RPMI7951 (cell line): Measurements from ENCODE around the gene RPUSD4. TPM values are rescaled to one million over a fixed set of nuclear protein-coding genes. Genes with fewer than 3 reads are reported as not detected.
A peak's percentile ranks its signal among the peaks of the same experiment; 100 is the strongest.
"Not testable (repeated sequence)": the region's sequence is repeated elsewhere in the genome, so short reads cannot be mapped to it uniquely, and the experiment has no call there.

Experiments used
- DNase-seq: peaks from one replicate; pipeline ENCODE4 v3.0.0-alpha.2; 2012; ENCODE audit warnings: low read depth
- total RNA-seq: library from RNA; depleted of rRNA; stranded (reverse); fragments of >200 nt; shearing (Covaris generic); gene quantifications from 2 replicates; pipeline ENCODE4 v1.2.3, GENCODE V29; 2014; rRNA removed

The RPUSD4 gene, protein sequence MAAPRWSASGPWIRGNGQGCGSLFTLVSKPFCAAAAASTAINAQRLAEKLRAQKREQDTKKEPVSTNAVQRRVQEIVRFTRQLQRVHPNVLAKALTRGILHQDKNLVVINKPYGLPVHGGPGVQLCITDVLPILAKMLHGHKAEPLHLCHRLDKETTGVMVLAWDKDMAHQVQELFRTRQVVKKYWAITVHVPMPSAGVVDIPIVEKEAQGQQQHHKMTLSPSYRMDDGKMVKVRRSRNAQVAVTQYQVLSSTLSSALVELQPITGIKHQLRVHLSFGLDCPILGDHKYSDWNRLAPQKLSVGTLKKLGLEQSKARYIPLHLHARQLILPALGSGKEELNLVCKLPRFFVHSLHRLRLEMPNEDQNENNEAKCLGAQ
- 16.1 and 18.8 TPM in 2 replicates for total RNA-seq

DNA sequence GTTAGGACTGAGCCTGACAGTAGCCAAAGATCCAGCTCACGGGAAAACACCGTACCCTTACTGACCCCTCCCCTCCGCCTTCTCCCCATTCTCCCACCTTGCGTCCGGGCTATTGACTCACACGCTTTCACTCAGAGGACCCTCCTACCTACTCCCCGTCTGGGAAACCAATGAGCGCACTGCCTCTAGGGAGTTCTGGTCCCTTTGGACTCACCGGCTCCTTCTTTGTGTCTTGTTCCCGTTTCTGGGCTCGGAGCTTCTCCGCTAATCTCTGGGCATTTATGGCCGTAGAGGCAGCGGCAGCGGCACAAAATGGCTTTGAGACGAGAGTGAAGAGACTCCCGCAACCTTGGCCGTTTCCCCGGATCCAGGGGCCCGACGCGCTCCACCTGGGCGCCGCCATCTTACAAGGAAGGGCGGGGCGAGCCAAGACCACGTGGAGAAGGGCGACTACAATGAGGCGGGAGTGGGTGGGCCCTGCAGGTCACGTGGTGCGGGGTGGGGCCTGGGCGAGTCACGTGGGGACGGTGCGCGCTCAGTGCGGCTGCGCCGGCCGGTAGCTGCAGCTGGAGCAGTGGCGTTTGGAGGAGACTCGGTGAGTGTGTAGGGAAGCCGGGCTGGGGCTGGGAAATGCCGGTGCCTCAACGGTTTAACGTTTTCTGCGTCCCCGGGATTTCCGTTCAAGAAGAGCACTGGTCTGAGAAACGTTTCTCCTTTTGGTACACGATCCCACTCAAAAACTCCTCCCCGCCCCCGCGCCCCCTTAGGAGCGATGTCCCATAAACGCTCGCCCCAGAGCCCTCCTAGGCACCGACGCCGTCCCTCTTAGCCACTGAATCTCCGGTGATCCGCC, at the start of gene RPUSD4, which contains the start of gene FAM118B:
TSS of gene RPUSD4 (minus strand) at position 415 of the 853 bp plus-strand sequence. CDS start at position 403, 12 bp downstream.
TSS of gene FAM118B (plus strand) at position 547 of the 853 bp plus-strand sequence. CDS start 23,220 bp downstream, outside the sequence.
- DNase-seq: peak; percentile 94

DNA sequence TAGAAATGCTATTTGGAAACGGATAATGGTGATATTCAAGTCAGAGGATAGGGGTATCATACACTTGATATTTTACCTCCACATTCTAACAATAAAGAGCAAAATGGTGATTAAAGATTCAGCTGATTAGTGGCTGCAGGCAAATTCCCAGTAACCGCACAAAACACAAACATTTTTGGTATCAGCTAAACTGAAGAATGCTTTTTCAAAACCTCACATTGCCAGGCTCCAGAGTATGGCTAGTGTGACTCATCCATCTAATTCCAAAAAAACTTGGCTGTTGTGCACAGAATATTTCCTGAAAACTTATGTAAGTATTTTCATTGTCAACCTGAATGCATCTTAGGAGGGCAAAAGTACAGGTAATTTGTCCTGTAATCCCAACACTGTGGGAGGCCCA, 46.3 kb upstream of the RPUSD4 start:
- peak; percentile 68 for DNase-seq

DNA sequence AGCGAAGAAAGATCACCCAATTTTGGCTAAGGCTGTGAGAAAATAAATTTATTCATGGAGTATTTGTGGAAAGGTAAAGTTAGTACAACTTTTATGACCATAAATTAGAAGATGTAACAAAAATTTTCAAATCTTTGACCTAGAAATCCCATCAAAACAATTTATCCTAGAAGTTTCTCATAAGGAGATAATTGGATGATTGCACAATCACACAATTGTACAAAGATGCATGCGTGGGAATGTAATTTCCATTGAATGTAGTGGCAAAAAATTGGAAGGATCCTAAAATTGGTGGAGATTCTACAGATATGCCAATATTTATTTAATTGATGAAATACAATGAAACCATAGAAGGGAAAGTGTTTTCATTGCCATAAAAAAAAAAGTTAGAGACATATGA, 45.7 kb upstream of the RPUSD4 start:
- DNase-seq: no peak

DNA sequence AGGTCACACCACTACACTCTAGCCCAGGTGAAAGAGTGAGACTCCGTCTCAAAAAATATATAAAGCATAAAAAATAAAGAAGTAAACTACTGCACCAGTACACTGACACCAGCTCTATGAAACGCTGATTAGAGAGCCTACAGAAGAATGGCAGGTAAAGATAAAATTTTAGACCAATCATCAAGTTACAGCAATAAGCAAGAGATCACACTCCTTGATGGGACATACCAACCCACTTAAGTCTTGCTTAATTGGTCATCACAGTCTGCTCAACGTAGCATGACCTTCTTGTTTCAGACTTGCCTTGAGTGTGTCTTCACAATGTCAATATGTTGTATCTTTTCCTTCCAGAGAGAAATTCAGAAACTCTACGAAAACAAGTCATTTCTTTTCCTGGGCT, 44.8 kb upstream of the RPUSD4 start:
- DNase-seq: no peak

DNA sequence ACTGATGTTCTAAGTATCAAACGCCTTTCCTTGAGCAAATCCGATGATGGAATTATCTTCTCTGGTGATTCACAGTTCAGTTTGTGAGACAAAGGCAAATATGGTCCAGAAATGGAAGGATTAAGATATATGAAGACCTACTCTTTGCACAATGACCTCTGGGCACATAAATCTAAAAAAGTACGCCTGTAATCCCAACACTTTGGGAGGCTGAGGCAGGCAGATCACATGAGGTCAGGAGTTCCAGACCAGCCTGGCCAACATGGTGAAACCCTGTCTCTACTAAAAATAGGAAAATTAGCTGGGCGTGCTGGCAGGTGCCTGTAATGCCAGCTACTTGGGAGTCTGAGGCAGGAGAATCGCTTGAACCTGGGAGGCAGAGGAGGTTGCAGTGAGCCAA, 44.1 kb upstream of the RPUSD4 start:
- not testable (repeated sequence) for DNase-seq

DNA sequence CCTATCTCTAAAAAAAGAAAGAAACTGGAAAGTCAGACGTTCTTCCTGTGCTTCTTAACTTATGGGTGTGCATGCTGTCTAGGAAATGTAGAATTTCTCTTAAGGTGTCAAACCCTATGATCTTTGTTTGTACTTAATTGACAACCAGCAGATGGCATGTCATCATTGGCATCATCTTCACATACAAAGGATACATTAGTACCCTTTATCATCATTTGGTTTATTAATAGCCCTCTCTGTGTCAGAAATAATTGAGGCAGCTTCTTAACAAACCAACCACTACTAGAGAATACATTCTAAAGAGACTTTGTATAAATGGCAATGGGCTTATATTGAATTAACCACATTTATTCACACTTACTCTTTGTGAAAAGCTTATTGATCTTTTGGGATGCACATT, 43.4 kb upstream of the RPUSD4 start:
- no peak for DNase-seq

DNA sequence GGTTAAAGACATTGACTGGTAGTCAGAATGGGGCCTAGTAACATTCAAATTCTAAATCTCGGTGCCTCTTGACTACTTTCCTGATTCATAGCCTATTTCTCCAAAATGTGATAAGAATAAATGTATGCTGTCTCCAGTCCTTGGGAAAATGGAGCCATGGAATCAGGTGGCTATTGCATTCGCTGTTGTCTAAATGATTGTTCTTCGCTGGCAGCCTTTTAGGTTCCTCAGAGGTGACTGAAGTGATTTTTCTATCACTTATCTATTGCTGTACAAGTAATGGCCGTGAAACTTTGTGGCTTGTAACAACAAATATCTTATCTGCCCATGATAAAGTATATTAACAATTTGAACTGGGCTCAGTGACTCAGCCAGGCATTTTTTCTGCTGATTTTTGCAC, 41.8 kb upstream of the RPUSD4 start:
- no peak for DNase-seq

DNA sequence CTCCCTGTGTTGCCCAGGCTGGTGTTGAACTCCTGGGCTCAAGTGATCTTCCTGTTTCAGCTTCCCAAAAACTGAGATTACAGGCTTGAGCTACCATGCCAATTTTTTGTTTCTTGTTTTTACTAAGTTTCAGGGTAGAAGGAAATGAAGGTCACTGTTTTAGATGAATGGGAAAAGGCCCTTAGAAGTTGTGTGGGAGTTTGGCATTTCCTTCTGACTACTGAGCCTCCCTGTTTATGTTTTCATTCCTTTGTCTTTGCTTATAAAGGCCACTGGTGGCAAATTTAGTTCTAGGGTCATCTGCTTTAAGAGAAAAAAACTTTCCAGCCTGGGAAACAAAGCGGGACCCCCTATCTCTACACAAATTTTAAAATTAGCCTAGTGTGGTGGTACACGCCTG, 35.2 kb upstream of the RPUSD4 start:
- no peak for DNase-seq

DNA sequence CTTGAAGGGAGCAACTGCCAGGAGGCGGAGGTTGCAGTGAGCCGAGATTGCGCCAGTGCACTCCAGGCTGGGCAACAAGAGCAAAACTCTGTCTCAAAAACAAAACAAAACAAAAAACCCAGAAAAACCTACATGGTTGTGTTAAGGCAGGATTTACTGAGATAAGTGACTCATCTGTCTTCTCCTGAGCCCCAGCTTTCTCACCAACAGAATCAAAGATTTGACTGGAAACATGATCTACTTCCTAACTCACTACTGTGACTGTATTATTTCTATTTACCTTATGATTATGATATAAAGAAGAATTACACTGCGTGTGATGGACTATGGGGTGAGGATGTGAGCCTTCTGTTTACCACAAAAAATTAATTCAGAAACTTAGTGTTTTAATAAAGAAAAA, 21.9 kb upstream of the RPUSD4 start:
- no peak for DNase-seq

DNA sequence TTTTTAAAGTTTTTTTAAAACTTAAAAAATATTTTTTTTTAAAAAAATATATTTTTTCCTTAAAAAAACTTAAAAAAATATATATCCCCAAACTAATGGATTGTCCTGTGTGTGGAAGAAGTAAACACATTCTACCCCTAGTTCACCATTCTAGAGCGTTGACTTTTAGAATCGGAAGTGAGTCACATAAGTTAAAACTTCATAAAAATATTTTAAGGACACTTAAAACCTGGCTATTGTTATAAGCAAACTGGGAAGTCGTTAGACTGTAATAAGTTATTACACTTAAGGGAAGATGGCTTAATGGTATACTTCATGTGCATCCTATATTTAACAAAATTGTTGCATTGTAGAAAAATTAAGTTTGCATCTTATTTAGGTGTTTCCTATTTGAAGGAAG, 21.2 kb upstream of the RPUSD4 start:
- no peak for DNase-seq

DNA sequence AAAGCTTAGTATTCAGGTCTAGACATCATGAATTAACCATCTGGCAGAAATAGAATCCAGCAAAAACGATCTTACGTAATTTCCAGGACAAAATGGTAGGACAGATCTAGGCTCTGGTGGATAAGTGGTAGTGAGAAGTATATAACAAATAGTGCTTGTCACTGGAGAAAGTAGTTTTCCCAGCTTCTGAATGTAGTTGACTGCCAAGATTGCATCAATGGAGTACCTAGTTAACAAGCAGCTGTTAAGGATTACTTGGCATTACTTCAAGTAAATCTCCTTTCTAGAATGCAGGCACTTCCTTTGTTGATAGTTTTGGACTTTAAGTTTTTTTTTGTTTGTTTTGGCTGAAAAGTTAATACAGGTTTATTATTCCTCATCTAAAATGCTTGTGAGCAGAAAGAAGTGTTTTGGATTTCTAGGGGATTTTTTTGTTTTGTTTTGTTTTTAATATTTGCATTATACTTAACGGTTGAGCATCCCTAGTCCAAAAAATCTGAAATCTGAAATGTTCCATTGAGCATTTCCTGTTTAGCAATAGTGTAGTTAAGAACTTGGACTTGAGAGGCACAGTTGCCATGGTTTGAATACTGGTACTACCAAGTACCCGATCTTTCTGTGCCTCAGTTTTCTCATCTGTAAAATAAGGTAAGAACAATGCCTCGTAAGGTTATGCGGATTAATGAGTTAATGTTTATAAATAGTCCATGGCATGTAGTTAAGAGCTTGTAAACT, 20.4 kb upstream of the RPUSD4 start:
- DNase-seq: peak; percentile 13

DNA sequence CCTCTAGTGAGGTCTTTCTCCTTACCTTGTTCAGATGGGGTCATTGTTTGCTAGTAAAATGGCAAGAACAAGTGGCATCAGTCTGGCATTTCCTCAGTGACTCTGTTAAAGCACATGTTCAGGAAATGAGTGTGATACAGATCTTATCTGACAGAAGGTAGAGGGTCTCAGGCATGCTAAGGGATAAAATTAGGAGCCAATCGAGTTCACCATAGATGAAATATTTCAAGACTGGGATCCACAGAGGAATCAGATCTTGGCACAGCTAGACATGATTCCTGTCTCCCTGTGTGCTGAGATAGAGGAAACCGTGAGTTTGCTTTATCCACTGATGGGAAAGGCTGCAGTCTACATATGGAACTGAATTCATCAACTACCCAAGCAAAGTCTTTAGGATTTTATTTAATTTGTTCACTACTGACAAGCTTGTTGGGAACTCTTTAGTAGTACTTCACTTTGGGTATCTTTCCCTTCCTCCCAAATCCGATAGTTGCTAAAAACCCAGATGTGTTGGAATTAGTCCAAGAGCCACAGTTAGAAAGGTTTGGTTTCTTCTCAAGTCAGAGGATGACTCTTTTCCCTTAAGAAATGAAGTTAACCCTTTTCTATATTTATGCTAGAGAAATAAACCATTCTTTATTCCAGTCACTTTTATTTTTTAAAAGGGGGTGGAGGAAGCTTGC, 18.5 kb upstream of the RPUSD4 start:
- peak; percentile 39 for DNase-seq

DNA sequence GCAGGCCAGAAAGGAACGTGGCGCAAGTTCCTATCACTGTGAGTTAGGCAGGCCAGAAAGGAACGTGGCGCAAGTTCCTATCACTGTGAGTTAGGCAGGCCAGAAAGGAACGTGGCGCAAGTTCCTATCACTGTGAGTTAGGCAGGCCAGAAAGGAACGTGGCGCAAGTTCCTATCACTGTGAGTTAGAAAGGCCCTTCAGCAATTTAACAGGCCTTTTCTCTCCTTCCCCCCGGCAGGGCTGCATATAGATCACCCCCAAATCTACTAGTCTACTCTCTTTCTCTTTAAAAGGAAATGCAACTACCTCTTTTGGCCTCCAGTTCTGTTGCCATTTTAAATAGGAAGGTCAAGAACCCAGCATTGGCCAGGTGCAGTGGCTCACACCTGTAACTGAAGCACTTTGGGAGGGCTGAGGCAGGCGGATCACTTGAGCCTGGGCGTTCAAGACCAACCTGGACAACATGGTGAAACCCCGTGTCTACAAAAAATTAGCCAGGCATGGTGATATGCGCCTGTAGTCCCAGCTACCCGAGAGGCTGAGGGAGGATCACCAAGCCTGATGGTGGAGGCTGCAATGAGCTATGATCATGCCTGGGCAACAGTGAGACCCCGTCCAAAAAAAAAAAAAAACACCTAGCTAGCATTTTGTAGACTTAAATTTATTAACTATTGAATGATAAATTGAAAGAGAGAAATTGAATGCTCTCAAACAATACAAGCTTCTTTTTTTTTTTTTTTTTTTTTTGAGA, 15.1 kb upstream of the RPUSD4 start:
- DNase-seq: no peak

DNA sequence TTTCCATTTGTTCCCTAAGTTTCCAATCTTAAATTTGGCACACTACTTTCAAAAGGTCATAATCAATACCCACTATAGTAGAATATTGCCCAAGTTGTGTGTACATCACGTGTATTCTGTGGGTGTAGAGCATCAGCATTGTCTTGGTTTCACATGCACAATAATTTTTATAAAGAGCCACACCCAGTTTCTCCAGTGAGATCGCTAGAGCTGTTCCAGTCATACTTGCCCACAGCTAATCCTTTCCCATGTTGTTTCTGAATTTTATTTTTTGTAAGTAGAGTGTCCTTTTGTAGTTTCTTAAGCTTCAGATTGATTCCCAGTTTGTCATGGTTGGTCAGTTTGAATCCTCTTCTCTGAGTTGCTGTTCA, 13.8 kb upstream of the RPUSD4 start:
- no peak for DNase-seq

DNA sequence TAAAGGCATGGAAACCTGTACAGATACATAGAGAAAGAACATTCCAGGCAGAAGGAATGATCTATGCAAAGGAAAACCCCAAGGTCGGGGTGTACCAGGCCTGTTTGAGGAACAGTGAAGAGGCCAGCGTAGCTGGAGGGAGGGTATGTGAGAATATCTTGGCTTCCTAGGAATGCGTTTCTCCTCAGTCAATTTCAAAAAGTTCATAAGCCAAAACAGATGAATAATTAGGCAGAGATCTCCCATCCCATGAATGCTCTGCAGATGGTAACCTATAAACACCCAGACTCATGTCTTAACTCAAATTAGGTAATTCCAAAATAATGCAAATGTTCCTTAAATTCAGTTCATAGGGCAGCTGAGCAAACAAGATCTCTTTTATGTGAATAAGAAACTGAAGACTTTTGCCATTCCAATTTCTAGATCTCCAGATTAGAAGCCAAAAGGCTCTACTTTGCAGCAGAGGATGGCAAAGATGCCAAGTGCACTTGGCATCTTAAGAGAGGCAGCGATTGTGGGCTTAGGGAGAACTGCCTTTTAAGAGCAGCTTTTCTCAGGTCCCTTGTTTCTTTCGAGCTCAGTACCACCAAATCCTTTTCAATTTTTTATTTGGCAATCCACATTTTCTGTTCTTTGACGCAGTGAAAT, 13.3 kb upstream of the RPUSD4 start:
- no peak for DNase-seq

DNA sequence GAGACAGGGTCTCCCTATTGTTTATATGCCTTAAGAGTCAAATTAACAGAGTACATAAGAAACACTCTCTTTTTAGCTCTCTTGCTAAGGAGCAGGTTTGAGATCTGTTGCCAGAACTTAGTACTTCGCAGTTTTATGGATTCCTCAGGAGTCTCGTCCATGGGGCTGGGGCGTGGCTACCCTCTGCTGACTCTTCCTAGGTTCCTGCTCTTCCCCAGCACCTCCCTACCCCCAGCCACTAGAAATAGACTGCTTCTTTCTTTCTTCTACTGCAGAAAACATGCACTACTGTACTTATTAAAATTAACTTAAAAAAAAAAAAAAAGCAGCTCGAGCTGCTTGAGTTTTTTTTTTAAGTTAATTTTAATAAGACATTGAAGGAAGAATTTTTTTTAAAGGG, 8.1 kb upstream of the RPUSD4 start:
- DNase-seq: no peak

DNA sequence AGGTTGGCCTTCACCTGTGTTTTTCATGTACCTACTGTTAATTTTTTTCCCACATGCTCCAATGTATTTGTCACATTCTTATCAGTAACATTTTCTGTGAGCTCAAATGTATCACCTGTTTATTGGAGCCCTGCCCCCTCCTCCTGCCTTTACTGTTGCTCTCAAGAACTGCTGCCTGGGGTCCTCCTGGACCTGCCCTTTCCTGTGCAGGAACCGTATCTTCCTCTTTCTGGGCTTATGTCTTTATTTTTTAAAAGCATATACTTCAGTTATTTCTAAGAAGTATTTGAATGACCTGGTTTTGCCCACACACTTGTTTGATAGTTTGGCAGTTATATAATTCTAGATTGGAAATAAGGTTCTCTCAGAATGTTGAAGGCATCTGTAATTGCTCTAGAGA, 6.0 kb upstream of the RPUSD4 start:
- DNase-seq: no peak

DNA sequence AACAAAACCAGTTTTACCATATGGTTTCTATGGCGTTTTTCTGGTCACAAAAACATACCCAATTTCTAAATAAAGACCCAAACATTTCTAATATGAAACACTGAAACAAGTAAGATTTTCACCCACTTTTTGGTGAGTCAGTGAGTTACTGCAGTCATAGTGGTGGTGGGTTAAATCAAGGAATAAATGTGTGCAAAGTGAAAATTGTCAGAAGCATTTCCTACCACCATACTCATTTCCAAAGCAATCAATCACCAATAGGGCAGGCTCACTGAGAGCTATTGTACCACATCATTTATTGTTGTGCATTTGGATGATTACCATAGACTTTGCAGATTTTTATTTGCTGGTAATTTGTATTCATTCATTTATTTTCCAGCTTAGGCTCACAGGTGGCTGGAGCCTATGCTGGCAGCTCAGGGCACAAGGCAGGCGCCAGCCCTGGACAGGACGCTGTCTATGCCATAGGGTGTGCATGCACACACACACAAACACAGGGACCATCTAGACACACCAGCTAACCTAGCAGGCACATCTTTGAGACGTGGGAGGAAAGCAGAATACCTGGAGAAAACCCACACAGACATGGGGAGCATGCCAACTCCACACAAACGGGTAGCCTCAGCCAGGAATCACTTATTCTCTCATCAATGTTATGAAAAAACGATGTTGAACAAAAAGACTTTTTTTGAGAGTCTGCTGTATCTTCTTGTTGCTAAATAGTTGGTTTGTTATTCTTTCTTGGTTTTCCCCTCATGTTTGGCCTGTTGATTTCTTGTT, 5.3 kb upstream of the RPUSD4 start:
- DNase-seq: no peak

DNA sequence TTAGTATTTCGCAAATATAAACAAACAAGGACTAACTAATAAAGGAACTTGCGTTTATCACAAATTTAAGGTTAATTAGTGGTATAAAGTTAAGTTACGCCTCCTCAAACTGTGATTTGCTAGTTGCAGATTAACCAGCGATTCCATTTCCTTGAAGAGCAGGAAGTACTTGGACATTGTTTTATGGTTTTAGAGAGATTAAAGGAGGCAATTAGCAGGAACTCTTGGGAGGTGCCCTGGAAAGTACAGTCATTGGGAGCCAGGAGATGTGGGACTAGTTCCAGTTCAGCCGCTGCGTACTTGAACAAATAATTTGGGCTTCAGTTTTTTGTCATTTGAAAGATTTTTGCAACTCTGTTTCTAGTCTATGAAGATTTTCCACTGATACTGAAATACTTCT, 3.4 kb upstream of the RPUSD4 start:
- no peak for DNase-seq

DNA sequence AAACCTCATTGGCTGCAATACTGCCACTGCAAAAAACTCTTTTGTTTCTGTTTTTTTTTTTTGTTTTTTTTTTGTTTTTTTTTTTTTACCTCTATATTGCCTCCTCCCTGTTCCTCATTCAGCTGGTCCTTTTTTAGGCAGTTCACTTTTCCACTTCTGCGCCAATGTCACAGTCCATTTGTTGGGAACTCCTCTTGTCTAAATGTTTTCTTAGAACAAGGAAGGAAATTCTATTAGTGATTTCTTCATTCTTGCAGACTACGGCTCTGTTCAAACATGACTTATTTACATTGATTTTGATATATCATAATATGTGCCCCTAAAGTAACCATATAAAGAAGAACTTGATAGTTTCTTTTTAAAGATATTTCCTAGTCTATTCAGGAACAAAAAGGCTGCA, 3.0 kb upstream of the RPUSD4 start:
- no peak for DNase-seq
